Left lobe of liver (tissue), 2 donors: ENCODE data around the gene ERH. TPM values are rescaled to one million over a fixed set of nuclear protein-coding genes. Genes with fewer than 3 reads are reported as not detected.
A peak's percentile ranks its signal among the peaks of the same experiment; 100 is the strongest.
"Not testable (repeated sequence)": the region's sequence is repeated elsewhere in the genome, so short reads cannot be mapped to it uniquely, and the experiment has no call there.

Experiments
- ATAC-seq: fragments of 200-7000 bp; cut with Tn5 transposase; one replicate; pipeline ENCODE4 v1.9.1; 2020; ENCODE audit warnings: mild to moderate bottlenecking, moderate library complexity
- DNase-seq: peaks from one replicate; pipeline ENCODE4 v3.0.0-alpha.2; 2020; ENCODE audit warnings: low spot score
- total RNA-seq: library from RNA; stranded (reverse); gene quantifications from one replicate; pipeline ENCODE4 v1.2.1, GENCODE V29; 2021
- donor health status: DM: no; HTN: no; CAD: no; lungs with moderate emphysema.
- donor health status: DM: no; HTN: yes; CAD: no.

The ERH gene
- total RNA-seq, 1 donor from 2014 or later: 53.2 TPM

GRCh38 chr14:69398818-69399210 lies 715 bp upstream of the ERH start:
- no peak for ATAC-seq
- DNase-seq: no peak

- DNase-seq: no peak
- ATAC-seq: no peak
Measured at GRCh38 chr14:69395929-69396328, 2.2 kb downstream of the ERH start.

- ATAC-seq: no peak
- no peak for DNase-seq
Measured at GRCh38 chr14:69392481-69392880, 5.6 kb downstream of the ERH start.

GRCh38 chr14:69391400-69391799 lies 6.7 kb downstream of the ERH start:
- DNase-seq: not testable (repeated sequence)
- ATAC-seq: peak; percentile 19

DNA sequence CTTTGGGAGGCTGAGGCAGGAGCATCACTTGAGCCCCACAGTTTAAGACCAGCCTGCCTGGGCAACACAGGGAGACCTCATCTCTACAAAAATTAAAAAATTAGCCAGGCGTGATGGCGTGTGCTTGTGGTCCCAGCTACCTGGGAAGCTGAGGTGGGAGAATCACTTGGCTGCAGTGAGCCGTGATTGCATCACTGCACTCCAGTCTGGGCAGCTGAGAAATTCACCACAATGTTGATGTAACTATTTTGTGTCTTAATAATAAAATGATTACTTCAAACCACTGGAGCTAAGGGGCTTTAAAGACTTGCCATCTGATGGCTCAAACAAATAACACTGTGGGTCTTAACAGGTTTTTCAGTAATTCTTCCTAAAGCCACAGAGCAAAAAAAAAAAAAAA lies 10.8 kb downstream of the ERH start:
- DNase-seq: no peak
- no peak for ATAC-seq

DNA sequence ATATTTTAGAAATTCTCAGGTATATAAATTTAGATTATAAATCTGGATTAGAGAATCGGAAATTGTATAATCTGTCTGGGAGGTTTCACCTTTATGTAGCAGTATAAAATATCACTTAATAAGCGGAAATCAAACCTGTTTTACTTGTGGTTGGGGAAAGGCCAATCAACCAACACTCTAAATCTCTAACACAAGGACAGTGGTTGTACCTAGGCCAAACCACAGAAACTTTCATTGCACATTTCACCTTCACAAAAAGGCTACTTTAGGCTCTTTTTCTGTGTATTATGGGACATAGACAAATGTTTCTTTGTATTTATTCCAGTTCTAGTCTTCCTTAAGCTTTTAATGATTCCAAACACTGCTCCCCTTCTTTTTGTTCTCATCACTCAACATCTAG lies 19.8 kb downstream of the ERH start:
- no peak for DNase-seq

DNA sequence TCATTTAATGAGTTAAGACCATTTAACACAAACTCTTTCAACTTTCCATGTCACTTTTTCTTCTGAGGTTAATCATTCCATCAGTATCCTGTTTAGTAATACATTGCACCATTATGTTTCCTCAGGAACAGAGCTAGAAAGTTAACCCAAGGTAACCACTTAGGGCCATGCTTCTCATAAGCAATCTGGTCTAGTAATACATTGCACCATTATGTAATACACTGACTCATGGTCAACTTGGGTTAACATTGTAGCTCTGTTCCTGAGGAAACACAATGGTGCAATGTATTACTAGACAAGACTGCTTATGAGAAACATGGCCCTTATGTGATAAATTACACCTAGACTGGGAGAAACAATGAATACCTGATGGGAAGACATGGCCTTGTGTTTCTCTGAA lies 21.7 kb downstream of the ERH start:
- ATAC-seq (no peak), DNase-seq (no peak)

More for the DNA sequence above, 19.8 kb downstream of the ERH start:
- ATAC-seq: no peak

GRCh38 chr14:69375722-69376121 lies 22.4 kb downstream of the ERH start:
- ATAC-seq (no peak), DNase-seq (no peak)

DNA sequence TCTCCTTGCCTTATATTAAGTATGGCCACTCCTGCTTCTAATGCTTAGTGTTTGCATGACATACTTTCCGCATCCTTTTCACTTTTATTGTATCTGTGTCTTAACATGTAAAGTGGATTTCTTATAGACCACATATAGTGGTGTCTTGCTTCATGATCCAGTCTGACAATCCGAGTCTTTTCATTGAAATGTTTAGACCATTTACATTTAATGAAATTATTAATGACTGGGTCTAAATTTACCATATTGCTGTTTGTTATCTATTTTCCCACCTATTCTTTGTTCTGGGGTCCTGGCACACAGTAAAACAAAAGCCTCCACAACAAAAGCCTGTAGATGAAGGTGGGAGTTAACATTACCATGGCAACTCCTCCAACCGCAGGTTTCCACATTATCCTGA lies 22.9 kb downstream of the ERH start:
- ATAC-seq (no peak), DNase-seq (no peak)

GRCh38 chr14:69374235-69374634 lies 23.9 kb downstream of the ERH start:
- ATAC-seq: no peak
- DNase-seq: no peak

DNA sequence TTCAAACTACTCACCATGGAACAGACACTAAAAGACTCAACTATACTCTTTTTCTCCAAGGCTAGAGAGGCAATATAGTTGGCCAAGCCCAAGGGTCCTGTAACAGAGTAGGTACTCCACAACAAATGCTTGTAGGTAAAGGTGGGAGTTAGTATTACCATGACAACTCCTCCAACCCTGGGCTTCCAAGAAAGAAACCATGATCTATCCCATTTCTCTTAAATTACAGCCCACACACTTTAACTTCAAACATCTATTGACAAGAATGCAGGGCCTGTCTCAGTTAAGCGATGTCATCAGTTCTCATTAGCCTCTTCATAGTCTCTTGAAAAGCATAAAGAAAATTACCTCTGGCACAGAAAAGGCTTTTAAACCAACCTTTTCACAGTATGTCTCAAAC lies 25.0 kb downstream of the ERH start:
- ATAC-seq (no peak), DNase-seq (no peak)

- DNase-seq: no peak
- ATAC-seq: no peak
Measured at GRCh38 chr14:69372146-69372545, 26.0 kb downstream of the ERH start.

DNA sequence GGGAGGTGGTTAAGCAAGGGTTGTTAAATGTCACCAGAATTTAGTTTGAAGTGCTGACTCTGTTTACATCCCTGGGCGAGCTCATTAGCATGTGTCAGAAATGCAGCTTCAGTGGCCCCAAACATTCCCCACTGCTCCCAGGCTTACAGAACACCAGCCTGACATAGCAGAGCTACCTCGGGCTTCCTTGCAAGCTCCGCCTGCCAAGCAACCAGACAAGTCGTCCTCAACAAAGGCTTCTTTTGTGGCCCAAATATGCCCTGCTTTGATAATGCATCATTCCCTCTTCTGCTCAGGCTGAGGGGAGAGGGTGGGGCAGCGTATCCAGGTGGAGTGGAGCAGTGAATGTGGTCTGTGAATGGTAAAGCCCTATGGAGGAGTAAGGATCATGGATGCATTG lies 28.0 kb downstream of the ERH start:
- DNase-seq (no peak), ATAC-seq (no peak)

- ATAC-seq: no peak
- DNase-seq: no peak
Measured at GRCh38 chr14:69368381-69368780, 29.7 kb downstream of the ERH start.

GRCh38 chr14:69366761-69367160 lies 31.3 kb downstream of the ERH start:
- ATAC-seq: no peak
- no peak for DNase-seq

GRCh38 chr14:69366069-69366468 lies 32.0 kb downstream of the ERH start:
- DNase-seq (no peak), ATAC-seq (no peak)

DNA sequence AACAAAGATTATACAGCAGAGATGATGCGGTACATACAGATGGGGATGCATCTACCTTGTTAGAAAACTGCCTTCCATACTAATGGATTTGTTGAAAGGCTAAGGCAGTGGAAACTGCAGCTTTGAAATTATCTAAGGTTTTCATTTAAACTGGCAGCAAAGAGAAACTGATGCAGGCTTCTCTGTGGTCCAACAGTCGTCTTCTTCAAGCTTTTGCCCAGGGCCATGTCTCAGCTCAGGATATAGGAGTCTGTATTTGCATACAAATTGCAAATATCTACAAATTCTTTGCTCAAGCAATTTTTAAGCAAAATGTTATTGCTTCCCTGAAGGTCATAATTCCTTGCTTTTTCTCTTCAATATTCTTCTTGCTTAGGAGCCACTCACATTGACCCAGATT lies 33.7 kb downstream of the ERH start:
- no peak for DNase-seq
- no peak for ATAC-seq

DNA sequence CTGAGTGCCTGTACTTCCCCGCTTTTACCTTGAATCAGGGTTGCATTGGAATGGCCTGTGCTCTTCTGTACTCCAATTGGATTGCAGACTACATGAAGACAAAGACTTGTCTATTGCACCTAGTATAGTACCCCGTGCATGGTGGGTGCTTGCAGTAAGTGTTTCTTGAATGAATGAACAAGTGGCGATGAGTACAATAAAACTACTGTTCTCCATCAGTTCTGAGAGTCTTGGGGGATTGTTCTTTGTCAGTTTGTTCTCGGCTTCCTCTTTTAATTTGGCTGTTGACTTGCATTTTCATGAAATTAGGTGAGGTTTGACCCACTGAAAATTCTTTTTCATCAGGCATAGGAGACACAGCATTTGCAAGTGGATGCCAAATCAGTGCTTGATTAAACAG lies 34.1 kb downstream of the ERH start:
- ATAC-seq (no peak), DNase-seq (no peak)

DNA sequence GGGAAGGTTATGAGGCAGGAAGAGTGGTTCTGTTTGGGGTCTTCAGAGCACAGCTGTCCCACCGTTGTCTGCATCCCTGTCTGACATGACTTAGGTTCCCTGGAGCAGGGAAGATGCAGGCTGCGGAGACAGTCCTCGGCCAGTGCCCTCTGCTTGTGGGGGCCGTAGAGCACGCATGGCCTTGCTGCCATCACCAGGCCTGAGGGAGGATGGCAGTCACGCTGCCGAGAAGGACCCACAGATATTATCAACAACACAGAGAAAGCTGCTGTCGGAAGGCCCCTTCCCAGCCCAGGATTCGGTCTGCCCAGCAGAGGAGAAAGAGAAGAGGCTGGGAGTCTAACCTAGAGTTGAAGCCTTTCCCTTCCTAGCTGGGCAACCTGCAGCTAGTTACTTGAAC lies 35.0 kb downstream of the ERH start:
- DNase-seq (no peak), ATAC-seq (peak; percentile 33)

GRCh38 chr14:69360438-69361108 lies 37.5 kb downstream of the ERH start:
- ATAC-seq (no peak), DNase-seq (no peak)

DNA sequence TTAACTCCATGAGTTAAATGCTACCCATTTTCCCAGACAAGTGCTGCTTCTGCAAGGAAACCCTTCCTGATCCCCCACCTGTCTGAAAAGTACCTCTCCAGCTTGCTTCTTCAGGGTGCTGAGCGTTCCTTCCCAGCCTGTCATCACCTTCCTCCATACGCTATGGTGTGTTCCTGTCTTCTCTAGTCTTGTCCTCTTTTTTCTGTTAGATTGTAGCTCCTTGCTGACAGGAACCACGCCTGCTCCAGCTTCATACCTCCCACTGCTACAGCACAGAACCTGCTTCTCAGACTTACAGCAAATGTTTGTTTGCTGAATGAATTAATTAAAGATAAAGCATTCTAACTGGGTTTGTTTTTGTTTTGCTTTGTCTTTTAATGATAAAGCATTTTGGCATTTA lies 39.1 kb downstream of the ERH start:
- DNase-seq (no peak), ATAC-seq (no peak)

GRCh38 chr14:69358233-69358963 lies 39.7 kb downstream of the ERH start:
- DNase-seq (no peak), ATAC-seq (no peak)
